ENCODE results near the gene SLC44A1.
A peak's percentile ranks its signal among the peaks of the same experiment; 100 is the strongest.
"Not testable (repeated sequence)": the region's sequence is repeated elsewhere in the genome, so short reads cannot be mapped to it uniquely, and the experiment has no call there.

SLC44A1 gene

DNA sequence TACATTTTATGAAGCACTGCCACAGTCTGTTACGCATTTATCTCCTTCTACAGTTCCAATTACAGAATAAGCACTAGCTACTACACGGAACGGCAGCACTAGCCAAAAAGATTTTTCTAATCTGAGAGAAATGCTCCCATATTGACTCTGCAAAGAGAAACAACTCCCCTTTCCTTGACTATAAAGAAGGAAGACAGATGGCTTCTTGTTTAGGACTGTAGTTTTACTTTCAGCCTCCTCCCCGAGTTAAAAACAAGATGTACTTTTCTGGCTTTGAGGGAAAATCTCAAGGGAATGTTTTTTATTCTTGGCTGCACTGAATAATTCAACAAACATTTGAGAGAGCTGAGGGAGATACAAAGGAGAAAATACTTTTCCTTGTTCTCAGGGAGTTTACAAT, 1.9 kb upstream of the SLC44A1 start:
- no peak for DNase-seq (ENCODE audit: low read depth in 2 of 2)

DNA sequence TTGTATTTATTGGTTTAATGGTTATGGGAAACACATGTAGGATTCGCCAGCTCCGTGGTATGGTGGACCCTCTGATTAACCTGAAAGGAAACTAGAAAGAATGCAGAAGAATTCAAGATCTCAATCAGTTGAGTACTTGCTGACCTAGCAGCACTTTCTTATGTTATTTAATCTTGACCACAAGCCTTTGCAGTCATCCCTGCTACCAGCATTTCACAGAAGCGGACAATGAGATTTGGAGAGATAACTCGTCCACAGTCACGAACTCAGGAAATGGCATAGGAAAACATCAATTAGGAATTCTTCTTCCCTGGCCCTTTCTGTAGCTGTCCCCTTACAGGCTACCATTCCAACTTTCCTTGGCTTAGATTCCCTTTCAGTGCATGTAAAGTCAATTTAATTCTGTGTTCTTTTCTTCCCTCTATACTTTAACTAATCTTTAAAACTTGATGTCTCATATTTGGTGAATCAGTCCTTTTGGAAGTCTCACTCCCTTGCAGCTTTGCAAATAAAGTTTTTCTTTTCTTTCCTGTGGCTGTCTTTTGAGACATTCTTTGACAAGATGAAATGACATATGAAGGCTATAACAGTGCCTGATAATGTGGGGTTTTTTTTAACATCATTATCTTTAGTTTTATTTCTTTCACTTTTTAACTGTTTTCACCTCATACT, 1.3 kb upstream of the SLC44A1 start:
- DNase-seq (ENCODE audit: low read depth in 2 of 2) = no peak

DNA sequence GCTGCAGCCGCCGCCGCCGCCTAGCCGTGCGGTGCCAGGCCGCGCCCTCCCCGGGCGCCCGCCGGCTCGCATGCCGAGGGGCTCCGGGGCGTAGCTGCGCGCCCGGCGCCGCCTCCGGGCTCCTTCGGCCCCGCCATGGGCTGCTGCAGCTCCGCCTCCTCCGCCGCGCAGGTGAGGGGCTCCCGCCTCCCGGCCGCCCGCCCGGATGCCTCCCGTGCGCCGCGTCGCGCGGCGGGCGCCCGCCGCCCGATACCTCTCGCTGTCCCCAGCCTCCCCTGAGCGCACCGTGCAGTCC, 230 bp downstream of the SLC44A1 start:
- no peak for DNase-seq (ENCODE audit: low read depth in 2 of 2)

DNA sequence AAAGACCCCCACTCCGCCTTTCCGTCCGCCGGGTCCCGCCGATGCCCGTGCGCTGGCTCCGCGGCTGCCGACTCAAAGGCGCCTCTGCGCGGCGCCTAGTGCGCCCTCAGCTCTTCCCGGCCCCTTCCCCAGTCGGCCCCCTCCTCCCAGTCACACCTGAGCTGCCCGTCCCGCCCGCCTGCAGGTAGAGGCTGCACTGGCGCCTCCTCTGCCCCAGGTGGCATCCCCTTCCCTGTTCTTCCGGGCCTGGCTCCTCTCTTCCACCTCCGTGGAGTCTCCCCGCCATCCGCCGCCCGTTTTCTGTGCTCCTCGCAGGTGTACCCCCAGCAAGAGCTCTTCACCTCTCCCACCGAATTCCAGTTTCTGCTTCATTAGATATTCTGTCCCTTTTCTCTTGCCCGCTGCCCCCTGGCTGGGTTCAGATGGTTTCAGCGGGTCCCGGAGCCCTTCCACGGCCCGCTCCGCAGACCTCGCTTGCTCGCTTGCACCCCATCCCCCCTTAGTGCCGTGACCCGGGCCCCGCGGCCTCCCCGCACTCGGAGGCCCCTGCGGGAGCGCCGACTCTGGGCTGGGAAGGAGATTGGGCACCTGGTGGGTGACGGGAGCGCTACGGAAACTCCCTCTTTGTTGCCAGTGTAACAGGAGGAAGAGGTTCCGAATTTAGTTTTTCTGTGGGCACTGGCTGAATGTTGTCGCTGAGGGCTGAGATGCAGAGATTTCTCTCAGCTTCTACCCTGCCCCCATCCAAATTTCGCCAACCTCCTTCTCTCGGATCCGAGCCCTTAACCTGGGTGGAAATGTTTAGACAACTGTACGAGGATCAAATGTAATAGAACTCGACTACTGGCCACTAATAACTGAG, 809 bp downstream of the SLC44A1 start:
- DNase-seq (ENCODE audit: low read depth in 2 of 2) = peak; percentile 3 to 5

DNA sequence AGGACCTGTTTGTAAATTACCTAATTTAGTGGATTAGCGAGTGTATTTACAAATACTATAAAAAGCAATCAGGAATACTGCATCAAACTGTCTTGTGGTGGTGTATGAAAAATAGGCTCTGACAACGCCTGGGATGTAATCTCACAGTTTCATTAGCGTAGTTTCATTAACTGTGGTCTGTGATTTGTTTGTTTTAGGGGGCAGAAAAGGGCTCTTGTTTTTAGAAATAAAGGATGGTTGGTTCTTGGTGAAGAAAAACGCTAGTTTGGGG, 1.4 kb downstream of the SLC44A1 start:
- no peak for DNase-seq (ENCODE audit: low read depth in 2 of 2)

DNA sequence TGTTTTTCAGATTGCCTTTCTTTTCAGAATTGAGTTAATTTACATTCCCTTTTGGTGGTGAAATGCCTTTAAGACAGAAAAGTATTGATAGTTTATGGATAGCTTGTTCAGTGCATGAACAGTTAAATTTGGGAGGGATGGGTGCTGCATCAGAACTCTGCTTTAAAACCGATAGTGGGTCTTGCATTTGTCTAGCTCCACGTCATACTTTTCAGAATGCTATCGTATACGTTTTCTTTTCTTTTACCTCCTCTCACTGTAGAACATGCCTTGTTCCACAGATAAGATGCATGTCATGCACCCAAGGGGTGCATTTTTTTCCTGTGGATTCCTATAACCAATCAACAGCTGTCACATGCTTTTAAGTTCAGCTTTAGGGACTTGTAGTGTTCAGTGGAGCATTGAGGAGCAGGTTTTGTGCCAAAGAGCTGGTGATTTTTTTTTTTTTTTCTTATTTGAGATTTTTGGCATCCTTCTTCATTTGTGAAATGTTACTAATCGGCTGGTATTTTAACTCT, 2.3 kb downstream of the SLC44A1 start:
- no peak for DNase-seq (ENCODE audit: low read depth in 2 of 2)

DNA sequence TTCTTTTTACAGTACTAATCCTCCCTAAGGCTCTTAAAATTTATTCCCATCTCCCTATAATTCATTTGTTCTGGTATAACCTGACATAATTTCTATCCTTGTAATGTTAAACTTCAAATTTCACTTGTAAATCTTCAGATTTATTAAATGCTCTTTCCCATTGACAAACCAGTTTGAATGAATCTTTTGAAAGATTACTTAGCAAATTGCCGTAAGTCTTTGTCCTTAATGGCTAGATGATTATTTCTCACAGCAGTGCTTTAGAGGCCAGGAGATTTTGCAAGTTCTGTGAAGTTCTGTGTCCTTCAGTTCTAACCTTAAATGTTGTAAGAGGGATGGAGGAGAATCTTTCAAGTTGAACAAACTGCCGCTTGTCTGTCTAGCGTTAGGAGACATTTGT, 4.2 kb downstream of the SLC44A1 start:
- no peak for DNase-seq (ENCODE audit: low read depth in 2 of 2)

DNA sequence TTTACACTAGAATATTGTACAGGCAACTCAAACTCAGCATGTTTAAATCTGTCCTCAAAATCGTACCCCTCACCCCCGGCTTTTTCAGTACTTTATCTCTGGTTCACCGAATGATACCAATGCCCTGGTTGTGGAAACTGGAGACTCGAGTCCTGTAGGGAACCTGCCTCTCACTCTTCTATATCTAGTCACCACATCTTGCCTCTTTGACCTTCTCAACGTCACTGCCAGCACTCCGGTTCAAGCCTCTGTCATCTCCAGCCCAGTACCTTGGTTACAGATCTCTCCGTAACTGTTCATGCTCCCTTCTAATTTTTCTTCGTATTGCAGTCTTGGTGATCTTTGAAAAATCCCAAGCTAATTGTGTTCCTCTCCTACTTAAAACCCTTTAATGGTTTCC, 6.7 kb downstream of the SLC44A1 start:
- DNase-seq (ENCODE audit: low read depth in 2 of 2) = no peak

DNA sequence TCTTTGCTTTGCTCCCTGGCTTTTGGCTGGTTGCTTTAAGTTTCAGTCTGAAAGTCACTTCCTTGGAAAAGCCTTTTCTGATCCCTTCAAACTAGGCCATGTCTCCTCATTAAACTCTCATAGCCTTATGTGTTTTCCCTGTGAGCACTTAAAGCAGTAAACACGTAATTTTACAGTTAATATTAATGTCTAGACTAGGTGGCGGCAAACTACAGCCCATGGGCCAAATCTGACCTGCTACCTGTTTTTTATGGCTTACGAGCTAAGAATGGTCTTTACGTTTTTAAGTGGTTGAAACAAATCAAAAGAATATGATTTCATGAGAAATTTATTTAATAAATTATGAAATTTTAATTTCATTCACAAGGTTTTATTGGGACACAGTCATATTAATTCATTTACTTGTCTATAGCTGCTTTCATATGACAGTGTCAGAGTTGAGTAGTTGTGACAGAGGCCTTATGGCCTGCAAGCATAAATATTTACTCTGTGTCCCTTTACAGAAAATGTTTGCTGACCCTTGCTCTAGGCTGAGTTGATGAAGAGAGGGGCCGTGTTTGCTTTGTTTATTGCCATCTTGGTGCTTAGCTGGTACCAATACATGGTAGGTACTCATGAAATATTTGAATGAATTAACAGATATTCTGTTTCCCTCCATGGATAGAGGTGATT, 7.4 kb downstream of the SLC44A1 start:
- no peak for DNase-seq (ENCODE audit: low read depth in 2 of 2)

DNA sequence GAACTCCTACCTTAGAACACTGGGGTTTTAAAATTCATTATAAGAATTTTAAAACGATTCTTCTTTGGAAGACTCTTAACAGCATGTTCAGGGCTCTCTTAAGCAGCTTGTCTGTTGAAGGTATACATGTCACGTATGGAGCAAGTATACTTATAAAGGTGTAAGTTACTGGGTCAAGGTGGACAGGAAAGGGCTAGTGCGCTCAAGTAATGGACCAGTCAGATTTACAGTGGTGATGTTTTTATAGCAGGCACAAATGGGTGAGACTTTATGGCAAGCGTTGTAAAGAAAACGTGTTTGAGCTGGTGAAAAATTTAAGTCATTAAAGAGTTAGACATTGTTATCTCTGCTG, 7.9 kb downstream of the SLC44A1 start:
- no peak for DNase-seq (ENCODE audit: low read depth in 2 of 2)

DNA sequence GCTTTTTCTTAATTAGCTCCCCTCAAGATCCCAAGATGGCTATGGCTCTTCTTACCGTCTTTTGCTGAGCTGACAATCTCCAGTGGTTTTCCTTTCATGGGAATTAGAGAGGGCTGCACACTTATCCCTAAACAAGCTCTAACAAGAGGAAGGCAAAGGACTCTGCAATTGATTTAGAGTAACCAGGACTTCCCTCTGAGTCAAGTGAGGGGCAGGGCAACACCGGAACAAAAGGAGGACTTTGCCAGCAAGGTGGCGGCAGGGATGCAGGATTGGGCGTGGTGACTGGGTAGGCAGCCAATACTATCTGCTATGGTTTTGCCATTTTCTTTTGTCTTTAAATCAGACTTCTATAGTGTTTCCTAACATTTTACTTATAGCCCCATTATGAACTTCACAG, 9.8 kb downstream of the SLC44A1 start:
- no peak for DNase-seq (ENCODE audit: low read depth in 2 of 2)

DNA sequence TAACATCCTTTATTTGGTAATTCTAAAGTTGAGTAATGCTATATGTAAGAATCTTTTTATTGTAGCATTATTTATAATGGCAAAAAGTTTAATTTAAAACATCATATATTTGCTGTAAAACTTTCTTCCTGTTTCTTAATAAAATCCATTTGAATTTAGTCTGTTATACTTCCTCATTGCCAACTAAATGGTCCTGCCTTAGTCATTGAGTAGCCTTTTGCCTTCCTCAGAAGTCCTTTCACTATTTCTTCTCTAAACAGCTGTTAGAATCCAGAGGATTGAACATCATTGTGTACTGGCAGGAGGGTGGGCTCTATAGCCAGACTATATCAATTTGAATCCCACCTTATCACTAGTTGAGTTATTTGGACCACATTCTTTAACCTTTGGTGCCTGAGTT, 11.0 kb downstream of the SLC44A1 start:
- no peak for DNase-seq (ENCODE audit: low read depth in 2 of 2)

DNA sequence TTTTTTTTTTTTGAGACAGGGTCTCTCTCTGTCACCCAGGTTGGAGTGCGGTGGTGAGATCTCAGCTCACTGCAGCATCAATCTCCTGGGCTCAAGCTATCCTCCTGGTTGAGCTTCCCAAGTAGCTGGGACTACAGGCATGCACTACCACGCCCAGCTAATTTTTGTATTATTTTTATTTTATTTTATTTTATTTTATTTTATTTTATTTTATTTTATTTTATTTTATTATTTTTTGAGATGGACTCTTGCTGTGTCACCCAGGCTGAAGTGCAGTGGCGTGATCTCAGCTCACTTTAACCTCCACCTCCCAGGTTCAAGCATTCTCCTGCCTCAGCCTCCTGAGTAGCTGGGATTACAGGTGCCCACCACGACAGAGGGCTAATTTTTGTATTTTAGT, 12.1 kb downstream of the SLC44A1 start:
- DNase-seq (ENCODE audit: low read depth in 2 of 2) = not testable (repeated sequence)

DNA sequence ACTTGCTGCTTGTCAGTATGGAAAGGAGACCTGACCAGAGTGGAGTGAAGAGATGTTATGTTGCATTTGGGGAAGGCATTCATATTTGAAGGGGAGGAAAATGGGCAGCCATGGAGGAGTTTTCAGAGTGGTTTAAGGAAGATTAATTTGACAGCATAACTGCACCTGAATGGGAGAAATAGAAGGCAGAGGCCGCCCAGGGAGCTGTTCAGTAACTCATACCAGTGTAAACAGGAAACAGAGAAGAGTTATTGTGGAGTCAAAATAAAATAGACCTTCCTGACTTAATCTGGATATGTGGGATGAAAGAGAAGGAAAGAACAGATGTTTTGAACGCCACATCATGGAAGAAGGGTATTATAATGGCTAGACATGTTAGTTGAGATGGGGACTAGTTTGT, 13.4 kb downstream of the SLC44A1 start:
- DNase-seq (ENCODE audit: low read depth in 2 of 2) = no peak

DNA sequence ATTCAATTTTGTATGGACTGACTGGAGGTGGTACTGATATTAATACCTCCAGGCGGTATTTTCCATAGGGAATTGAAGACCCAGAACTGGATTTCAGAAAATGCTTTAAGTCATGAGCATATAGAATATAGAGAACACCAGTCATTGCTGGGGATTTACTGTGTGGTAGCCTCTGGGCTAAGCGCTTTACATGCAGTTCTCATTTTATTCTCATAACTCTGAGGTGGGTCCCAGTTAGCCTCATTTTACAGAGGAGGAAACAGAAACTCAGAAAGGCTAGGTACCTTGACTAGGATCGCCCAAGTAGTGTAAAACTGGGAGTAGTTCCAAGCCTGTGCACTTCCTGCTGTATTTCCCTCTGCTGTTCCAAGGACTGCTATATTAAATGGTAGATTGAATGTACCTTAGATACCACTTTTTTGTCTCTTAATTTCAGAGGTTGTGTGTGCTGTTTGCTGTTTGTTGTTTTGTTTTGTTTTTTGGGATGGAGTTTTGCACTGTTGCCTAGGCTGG, 13.8 kb downstream of the SLC44A1 start:
- DNase-seq (ENCODE audit: low read depth in 2 of 2) = no peak

DNA sequence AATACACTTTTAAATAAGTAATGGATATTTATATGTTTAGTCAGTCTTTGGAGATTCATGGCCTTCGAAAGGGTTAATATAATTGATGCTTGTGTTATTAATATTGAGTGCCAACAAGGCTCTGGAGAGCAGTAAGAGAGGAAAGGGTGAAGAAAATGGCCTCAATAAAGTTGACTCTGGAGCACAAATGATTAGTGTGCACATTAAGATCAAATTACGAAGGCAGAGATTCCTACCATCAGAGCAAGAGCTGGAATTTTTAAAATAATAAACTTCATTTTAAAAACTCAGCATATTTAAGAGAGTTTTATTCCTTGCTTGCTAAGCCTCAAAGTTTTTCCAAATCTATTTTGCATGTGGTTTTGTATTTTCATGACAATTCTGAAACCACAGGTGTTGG, 14.8 kb downstream of the SLC44A1 start:
- DNase-seq (ENCODE audit: low read depth in 2 of 2) = no peak

DNA sequence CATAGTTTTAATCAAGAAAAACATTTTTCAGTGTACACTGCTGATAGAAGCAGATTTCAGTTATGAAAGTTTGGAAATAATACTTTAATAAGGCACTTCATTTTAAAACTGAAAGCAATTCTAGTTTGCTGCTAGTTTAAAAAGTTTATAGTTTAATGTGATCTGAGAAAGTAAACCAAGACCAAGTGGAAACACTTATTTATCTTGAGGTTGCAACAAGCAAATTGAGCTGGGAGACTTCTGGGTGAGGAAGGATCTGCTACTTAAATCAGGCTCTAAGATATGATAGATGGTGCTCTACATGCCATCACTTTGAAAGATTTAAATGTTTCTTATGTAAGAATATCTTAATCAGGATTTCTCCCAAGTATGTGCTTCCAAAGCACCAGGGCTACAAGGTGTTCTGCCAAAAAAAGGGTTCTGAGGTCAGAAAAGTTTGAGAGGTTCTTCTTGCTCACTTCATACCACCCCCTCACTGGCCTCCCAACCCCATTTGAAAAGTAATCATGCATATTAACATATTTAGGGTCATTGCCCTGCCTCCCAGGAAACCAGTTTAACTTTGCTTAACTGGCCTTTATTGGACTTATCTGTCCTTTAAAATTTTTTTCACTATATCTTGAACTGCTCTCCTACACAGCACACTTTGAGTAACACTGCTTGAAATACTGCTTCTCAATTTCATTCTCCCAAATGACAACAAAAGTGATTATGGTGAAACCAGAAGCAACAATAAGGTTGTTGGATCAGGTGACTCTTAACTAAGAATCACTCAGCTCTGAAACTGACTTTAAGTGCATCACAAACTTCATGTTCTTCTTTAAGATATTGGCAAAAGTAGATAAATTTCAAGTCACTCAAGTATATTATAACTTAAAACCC, 15.5 kb downstream of the SLC44A1 start:
- DNase-seq (ENCODE audit: low read depth in 2 of 2) = no peak

DNA sequence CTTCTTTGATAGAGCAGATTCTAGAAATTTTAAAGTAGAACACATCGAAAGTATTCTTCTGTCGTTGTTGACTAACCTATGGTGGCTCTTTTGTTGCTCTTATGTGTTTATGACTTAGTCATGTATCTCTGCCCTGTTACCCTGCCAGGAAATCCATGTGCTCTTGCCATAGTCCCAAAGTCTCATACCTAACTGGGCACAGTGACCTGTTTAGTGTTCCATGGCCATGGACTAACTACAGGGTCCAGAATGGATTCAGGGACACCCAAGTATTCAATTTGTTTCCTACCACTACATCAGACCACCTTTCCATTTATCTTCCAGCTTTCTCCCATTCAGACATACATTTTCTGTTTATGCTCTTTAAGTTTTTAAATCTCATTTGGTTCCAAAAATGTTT, 18.0 kb downstream of the SLC44A1 start:
- DNase-seq (ENCODE audit: low read depth in 2 of 2) = no peak

DNA sequence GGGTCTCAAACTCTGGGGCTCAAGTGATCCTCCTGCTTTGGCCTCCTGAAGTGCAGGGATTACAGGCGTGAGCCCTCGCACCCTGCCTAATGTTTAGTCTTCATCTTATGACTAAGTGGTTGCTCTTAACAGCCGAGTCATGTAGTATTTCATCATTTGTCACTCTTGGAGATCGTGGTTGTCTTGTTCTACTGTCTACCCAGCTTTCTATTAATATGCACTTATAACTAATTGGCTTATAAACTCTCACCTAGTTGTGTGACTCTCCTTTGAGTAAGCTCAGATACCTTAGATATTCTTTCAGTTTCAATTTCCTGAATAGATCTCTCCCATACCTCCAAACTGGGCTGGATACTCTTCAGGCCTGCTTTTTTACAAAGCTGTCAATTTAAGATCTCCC, 19.9 kb downstream of the SLC44A1 start:
- no peak for DNase-seq (ENCODE audit: low read depth in 2 of 2)

DNA sequence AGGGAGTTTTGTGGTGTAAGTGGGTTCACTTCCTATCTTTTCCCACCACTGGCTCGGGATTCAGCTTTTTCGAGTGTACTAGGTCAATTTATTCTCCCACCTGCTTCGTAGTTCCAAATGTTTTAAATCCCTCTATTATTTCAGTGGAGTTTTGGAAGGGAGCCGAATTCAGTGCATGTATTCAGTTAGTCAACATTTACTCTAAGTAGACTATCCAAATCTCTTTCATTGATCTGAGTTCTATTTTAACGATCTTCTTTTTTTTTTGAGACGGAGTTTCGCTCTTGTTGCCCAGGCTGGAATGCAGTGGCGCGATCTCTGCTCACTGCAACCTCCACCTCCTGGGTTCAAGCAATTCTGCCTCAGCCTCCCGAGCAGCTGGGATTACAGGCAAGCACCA, 23.8 kb downstream of the SLC44A1 start:
- not testable (repeated sequence) for DNase-seq (ENCODE audit: low read depth in 2 of 2)

DNA sequence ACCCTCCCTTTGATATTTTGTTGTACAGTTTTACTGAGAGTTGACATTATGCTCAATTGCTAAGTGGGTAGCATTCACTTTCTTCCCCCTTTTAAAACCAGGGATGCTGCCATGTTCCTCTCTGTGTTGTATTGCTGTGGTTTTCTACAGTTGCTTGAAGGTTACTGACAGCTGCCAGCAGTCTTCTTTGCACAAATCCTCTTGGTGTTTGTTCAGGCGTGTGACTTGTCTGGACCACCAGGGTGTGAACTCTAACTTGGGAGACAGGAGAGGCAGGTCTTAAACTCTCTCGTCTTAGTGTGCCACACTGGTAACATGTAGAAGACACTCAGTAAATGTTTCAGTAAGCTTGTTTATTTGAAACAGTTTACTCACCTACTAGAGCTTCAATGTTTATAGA, 25.1 kb downstream of the SLC44A1 start:
- DNase-seq (ENCODE audit: low read depth in 2 of 2) = no peak

DNA sequence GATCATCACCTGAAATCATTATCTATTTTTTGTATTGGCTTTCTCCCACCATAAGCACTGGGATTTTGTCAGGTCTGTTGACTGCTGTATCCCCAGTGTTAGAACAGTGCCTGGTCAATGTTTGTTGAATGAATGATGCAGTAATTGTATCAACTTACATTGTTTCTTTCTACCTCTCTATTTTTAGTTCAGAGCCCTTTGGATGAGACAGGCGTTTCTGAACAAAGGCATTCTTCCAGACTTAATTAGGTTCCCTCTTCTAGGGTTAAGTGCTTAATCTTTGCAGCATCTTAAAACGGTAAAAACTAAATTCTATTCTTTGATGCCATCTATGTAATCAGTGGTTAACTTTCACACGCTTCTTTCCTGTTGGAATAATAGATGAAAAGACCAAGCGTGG, 26.3 kb downstream of the SLC44A1 start:
- no peak for DNase-seq (ENCODE audit: low read depth in 2 of 2)
